GM19328 (cell line): ENCODE results near the gene SPNS3.

Experiments used
- ATAC-seq: cut with Tn5 transposase; IDR thresholded peaks from one replicate; pipeline ENCODE4 v1.9.1; 2021; ENCODE audit warnings: mild to moderate bottlenecking, moderate library complexity; ENCODE audit not compliant: unreplicated experiment

Gene SPNS3, protein sequence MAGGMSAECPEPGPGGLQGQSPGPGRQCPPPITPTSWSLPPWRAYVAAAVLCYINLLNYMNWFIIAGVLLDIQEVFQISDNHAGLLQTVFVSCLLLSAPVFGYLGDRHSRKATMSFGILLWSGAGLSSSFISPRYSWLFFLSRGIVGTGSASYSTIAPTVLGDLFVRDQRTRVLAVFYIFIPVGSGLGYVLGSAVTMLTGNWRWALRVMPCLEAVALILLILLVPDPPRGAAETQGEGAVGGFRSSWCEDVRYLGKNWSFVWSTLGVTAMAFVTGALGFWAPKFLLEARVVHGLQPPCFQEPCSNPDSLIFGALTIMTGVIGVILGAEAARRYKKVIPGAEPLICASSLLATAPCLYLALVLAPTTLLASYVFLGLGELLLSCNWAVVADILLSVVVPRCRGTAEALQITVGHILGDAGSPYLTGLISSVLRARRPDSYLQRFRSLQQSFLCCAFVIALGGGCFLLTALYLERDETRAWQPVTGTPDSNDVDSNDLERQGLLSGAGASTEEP

DNA sequence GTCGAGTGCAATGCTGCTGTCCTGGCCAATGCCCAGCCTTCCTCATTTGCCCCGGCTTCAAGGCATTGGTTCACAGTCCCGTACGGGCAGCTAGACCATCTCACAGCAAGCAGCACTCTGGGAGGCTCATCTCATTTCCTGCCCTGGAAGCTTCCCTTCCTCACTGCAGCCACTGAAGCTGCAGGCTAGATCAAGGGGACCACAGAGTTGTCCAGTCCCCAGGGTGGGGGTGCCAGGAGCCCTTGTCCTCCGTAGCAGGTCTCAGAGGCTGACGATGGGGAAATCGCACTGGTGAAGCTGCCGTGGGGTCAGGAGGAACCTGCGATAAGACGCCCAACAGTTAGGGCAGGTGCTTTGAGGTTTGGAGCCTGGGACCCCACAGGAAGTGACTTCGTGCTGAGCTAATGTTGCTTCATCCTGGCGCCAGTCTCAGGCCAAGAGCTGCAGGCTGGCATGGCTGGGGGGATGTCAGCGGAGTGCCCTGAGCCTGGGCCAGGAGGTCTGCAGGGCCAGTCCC, at the start of gene SPNS3:
SPNS3 (plus strand) TSS at position 426 of the 517 bp plus-strand sequence; CDS start at position 454, 28 bp downstream.
- ATAC-seq: no peak

GRCh38 chr17:4386406-4386805, 47.3 kb upstream of the SPNS3 start:
- ATAC-seq: no peak

DNA sequence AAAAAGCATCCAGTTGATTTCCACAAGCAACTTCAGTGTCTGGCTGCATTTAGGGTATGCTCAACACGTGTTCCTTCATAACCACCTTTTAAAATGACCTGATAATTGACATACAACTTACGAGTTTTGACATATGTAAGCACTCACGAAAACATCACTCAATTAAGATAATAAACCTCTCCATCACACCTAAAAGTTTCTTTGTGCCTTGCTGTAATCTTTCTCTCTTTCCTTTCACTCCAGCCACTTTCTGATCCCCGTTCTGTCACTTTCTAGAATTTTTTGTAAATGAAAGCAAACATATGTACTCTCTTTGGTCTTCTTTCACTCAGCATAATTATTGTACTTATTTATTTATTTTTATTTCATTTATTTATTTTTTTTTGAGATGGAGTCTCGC, 46.6 kb upstream of the SPNS3 start:
- no peak for ATAC-seq

DNA sequence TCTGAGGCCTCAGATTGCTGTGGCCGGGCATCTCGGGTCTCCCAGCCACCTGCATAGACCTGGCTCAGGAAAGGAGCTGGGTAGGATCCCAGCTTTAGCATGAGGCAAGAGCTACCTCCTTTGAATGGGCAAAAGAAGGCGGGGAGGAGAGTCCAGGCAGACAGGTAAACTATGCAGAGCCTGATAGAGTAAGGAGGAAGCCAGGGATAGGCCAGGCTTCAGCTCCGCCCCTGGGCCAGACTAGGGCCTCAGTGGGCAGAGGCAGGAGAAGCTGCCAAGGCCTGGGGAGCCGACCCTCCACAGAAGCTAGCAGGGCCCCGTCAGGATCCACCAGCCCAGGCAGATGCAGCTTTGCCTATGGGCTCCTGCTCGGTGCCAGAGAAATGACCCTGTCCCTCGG, 44.7 kb upstream of the SPNS3 start:
- ATAC-seq: no peak

DNA sequence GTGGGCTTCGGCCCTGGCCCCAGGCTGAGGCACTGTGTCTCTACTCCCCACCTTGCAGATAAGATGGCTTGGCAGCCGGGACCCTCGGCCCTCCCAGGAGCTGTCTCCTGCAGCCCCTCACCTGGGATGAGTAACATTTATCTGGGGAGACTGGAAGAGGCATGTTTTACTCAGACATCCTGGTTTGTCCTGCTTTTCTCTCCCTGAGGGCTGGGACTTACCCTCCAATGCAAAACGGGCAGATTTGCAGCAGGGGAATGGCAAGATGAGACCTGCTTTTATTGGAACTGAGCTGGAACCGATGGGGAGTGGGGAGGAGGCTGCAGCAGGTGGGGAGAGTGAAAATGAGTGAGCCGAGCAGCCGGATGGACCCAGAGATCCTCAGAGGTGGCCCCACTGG, 39.9 kb upstream of the SPNS3 start:
- no peak for ATAC-seq

GRCh38 chr17:4394208-4395110, 39.3 kb upstream of the SPNS3 start:
- ATAC-seq: no peak

GRCh38 chr17:4395111-4395478, 38.6 kb upstream of the SPNS3 start:
- no peak for ATAC-seq

DNA sequence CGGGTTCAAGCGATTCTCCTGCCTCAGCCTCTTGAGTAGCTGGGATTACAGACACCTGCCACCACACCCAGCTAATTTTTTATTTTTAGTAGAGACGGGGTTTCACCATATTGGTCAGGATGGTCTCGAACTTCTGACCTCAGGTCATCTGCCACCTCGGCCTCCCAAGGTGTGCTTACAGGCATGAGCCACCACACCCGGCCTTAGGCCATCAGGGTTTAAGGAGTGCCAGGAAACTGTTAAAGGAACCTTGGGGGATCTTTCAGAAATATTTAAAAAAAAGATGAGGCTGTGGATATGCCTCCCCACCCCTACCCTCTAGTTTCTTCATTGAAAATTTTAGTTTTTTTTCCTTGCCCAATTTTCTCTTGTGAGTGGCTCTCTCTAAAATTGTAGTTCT, 35.9 kb upstream of the SPNS3 start:
- no peak for ATAC-seq

DNA sequence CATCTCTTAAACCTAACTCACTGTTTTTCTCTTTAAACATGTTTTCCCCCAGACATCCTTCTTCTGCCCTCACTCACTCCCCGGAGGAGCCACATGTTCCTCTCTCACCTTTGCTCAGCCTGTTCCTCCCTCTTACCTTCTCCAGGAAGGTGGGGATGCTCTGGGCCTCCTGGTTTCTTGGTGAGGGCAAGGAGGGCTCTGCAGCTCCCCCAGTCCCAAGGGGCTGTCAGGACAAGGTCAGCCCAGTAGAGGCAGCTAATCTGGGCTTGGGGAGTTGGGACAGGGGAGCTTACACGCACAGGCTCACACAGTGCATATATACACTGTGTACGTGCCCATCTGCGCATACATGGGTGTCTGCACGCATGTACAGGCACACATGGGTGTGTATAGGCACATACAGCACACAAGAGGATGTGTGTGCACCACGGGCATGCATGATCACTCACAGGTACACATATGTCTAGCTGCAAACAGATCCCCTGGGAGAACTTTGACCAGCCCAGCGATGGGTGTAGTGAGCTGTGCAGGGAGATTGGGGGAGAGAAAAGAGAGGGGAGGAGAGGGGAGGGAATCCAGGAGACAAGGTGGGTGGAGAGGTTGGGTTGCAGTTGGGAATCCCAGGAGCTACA, 28.6 kb upstream of the SPNS3 start:
- ATAC-seq: no peak

- ATAC-seq: no peak
These were observed 28.0 kb upstream of the SPNS3 start for GRCh38 chr17:4405699-4406098.

DNA sequence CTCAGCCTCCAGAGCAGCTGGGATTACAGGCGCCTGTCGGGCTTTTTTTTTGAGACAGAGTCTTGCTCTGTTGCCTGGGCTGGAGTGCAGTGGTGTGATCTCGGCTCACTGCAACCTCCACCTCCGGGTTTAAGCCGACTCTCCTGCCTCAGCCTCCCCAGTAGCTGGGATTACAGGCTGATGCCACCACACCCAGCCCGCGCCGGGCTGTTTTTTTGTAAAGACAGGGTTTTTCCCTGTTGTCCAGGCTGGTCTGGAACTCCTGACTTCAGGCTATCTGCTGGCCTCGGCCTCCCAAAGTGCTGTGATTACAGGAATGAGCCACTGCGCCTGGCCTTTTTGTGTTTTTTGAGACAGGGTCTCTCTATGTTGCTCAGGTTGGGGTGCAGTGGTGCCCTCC, 27.4 kb upstream of the SPNS3 start:
- ATAC-seq: no peak

- no peak for ATAC-seq
These were observed 26.5 kb upstream of the SPNS3 start for GRCh38 chr17:4407216-4407615.

GRCh38 chr17:4407851-4408250, 25.9 kb upstream of the SPNS3 start:
- ATAC-seq: no peak

DNA sequence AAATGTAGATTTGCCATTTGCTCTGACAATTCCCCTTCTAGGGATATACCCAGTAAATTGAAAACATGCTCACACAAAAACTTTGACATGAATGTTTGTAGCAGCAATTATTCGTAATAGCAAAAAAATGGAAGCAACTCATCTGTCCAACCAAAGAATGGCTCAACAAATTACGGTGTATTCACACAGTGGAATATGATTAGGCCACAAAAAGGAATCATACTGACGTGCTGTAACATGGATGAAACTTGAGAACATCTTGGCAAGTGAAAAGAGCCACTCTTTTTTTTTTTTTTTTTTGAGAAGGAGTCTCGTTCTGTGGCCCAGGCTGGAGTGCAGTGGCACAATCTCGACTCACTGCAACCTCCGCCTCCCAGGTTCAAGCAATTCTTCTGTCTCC, 24.1 kb upstream of the SPNS3 start:
- ATAC-seq: no peak

DNA sequence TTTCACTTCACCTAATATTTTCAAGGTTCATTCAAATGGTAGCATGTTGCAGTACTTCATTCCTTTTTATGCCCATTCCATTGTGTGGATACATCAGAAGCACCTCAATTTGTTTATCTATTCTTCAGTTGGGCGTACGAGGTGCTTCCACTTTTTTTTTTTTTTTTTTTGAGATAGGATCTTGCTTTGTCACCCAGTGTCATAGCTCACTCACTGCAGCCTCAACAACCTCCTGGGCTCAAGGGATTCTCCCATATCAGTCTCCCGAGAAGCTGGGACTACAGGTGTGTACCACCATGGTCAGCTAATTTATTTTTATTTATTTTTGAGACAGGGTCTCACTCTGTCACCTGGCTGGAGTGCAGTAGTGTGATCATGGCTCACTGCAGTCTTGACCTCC, 22.5 kb upstream of the SPNS3 start:
- no peak for ATAC-seq

GRCh38 chr17:4412933-4413831, 20.6 kb upstream of the SPNS3 start:
- ATAC-seq: no peak

DNA sequence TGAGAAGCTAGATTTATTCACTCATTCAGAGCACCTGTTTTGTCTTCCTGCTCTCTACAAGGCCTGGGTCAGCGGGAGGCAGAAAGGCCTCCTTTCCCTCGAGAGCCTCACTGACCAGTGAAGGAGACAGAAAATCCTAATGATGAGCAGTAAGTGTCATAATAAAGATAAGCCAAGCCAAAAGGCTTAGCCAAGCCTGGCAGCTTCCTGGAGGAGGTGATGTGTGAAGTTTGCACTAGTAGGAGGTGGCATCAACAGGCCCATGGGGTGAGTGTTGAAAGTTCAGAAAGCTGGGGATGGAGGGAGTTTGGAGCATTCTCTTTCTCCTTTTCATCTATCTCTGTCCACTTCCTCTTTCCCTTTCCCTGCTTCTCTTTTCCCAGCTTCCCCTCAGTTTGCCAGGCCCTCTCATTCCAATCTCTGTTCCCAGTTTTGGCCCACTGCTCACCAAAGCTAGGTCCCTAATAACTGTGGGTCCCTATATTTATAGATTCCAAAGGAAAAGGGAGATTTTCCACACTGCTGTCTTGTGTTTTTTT, 16.5 kb upstream of the SPNS3 start:
- no peak for ATAC-seq

DNA sequence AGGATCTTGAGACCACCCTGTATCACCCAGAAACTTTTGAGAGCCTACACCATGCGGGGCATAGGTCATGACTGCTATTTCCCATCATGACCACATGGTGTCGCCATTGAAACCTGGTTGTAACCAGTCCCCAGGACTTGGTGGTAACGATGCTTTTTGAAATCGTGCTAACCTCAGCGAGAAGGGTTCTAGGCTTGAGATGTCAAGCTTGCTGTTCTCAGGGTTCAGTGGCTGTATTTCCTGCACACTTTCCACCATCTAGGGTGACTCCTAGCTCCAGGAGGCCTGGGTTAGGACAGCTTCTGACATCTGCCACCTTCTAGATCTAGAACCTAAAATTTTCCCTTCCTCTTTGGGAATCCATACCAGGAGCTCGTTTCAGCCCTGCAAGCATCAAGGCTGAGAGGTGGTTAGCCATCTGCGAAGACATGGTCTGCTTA, 13.0 kb upstream of the SPNS3 start:
- no peak for ATAC-seq

- no peak for ATAC-seq
These were observed 10.9 kb upstream of the SPNS3 start for GRCh38 chr17:4422864-4423263.

GRCh38 chr17:4425398-4425797, 8.3 kb upstream of the SPNS3 start:
- ATAC-seq: no peak
